GM19395 (cell line): Measurements from ENCODE around the gene FNDC3B.
"Not testable (repeated sequence)": the region's sequence is repeated elsewhere in the genome, so short reads cannot be mapped to it uniquely, and the experiment has no call there.

Source experiments
- ATAC-seq: cut with Tn5 transposase; IDR thresholded peaks from one replicate; pipeline ENCODE4 v1.9.1; 2021; ENCODE audit warnings: mild to moderate bottlenecking, moderate library complexity; ENCODE audit not compliant: unreplicated experiment

Gene FNDC3B

DNA sequence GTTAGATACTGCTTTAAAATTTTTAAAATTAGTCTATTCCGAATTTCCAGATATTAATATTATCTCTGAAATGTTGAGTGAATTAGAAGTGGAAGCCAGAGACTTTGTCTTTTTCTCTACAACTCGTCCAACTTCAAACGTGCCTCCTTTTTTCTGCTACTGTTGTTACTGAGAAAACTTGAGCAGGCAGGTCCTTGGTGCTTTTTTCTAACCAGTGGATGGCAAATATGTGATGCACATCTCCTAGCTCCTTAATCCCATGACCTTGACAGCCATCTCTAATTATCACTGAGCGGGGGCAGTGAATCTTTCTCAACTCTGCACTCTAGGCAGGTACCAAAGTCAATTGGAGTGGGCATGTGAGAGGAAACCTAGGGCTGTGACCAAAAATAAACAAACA, 50.7 kb downstream of the FNDC3B start:
- no peak for ATAC-seq

DNA sequence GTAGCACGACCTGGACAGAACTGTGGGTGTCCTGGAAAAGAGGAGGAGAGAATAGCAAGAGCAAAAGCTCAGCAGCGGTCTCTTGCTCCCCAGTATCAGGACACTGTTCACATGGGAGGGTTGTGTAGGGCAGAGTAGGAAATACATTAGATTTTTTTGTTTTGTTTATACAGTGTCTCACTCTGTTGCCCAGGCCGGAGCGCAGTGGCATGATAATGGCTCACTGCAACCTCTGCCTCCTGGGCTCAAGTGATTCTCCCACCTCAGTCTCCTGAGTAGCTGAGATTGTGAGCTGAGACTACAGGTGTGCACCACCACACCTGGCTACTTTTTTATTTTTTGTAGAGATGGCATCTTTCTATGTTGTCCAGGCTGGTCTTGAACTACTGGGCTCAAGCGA, 53.3 kb downstream of the FNDC3B start:
- no peak for ATAC-seq

DNA sequence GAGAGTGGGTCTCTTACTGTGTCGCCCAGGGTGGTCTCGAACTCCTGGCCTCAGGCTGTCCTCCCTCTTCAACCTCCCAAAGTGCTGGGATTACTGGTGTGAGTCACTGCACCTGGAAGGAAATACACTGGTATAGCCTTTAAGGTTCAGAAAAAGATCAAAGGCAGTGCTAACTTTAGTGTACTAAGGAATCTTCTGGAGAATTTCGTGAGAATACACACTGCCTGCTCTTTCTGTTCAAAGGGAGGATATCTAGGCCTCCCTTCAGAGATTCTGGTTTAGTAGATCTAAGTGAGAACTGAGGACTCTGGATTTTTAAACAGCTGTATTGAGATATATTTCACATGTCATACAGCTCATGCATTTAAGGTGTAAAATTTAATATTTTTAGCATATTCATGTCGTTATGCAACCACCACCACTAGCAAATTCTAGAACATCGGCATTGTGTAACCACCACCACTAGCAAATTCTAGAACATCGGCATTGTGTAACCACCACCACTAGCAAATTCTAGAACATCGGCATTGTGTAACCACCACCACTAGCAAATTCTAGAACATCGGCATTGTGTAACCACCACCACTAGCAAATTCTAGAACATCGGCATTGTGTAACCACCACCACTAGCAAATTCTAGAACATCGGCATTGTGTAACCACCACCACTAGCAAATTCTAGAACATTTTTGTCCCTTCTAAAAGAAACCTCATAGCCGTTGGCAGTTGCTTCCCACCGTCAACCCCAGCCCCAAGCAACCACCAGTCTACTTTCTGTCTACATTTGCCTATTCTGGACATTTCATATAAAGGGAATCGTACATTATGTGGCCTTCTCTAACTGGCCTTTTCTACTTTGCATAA, 54.4 kb downstream of the FNDC3B start:
- ATAC-seq = not testable (repeated sequence)

DNA sequence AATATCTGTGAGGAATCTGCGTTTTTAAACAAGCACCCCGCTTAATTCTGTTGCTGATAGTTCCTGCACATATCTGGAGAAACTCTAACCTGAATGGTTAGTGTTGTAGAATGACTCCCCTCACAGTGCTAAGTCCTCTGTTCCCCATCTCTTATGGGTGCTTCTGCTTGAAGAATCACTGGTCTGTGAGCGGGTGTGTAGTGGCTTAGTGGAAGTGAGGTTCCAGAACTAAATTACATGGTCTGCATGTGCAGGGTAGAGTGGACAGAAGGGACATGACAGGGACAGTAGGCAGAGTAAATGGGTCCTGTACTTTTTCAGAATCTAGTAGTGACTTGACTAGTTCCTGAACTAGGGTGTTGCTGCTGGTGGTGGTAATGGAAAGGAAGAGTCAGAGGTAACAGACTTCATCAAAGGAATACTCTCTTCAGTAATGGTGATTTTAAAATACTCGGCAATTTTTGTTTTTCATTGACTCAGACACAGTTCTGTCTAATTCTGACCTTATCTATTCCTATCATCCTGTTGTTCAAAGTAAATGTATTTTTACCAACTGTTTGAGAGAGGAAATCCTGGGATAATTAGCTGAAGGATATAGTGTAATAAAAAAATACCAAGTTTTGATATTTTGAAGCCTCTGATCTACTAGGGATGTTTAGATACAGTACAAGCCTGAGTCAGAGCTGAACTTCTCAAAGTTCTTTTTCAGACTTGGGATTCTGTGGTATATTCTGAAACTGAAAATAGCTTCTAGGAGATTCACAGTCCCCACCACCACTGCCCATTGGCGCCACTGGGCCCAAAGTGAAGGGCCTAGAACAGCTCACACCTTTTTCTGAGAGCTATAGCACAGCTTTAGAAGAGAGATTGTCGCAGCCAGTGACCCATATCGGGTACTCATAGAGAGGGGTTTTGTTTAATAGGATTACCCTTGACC, 55.5 kb downstream of the FNDC3B start:
- peak; percentile 94 for ATAC-seq

DNA sequence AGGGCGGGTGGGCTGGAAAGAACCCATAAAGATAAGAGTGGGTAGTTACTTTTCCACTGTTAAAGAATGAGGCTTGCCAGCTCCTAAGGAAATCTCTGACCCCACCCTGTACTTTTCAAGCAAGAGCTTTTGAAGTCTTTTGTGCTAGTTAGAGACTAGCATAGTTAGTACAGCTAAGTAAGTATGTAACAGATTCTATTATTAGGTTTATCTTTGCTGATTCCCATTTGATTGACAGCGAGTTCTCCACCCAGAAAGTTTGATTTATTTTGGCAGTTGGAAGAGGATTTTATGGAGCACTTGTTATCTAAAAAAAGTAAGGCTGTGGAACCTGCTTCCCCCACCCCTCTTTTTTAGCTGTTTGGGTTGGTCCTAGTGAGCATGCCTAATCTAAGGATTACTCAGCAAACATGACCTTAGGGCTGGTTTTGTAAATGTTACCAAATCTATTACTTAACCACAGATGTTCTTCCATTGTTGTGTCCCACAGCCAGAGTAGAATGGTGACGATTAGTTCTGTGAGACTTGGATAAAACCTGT, 57.6 kb downstream of the FNDC3B start:
- ATAC-seq = no peak

DNA sequence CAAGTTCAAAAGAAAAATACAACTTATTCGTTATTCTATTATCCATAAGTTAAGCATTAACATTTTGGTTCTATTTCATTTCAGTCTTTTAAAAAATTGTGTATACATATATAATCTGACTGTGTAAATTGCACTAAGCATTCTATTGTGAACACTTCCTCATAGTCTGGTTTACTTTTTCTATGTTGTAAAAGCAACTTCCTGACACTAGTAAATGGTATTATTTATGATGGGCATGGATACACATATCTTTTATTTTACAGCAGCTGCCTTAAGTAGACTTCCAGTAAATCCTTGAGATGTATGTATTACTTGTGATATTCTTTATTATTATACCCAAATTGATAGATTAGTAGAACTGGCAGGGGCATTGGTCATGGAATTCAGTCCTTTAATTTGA, 58.2 kb downstream of the FNDC3B start:
- ATAC-seq = no peak

DNA sequence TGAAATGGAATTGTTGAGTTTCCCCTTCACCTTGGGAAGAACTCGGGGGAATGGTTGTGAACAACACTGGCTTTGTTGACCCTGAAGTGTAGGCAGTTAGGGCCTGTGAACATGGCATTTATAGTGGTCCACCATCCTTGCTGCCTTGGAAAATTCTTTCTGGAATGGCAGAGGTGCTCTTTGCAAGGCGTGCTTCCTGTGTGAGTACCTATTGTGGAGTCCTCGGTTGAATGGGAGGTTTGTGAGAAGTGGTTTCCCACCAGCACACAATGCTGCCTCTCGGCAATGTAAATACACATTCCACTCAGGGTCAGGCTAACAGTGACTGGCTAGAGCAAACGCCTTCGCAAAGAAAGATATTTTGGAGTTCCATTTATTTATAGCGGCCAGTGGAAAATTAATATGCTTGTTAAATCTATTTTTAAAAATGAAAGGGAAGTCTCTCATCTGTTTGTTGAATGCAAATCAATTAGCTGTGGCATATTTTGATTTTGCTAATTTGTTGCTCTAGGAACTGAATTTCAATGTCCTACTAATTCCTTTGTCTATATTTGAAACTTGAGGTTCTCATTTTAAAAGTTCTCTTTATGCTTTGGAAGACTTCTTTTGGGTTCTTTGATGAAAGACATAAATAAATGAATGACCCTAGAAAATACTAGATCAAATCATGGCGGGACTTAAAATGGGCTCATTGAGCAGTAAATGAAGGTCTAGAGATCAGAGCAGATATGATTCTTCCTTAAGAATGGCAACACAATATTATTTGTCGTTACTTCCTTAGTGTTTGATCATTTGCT, 59.5 kb downstream of the FNDC3B start:
- no peak for ATAC-seq

DNA sequence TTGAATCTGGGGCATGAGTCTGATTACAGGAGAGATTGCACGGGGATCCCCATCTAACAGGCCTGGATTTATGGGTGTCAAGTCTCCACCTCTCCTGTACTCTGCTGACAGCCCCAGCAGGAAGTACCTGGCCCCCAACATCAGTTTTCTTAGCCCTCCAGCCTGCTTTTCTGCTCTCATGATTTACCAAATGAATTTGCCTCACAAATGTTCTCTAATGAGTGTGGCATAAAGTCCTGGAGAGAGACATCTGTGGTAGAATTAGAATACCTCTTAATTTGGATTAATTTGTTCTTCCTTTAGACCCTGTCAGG, 60.1 kb downstream of the FNDC3B start:
- no peak for ATAC-seq

DNA sequence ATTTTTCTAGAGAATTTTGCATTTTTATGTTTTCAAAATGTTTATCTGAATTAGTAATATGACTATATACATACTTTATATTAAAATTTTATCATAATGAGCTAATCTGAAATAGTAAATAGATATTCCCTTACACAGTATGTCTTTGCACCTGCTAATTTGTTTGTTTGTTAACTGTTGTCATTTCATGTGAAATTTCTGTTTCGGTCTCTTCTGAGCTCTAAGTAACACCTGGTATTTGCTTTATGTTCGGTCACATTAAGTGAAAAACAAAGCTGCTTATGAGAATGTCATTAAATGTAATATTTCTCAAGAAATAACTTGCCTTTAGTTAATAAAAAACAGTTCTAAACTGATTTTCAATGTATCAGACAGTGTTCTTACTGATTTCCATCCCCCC, 61.1 kb downstream of the FNDC3B start:
- peak; percentile 53 for ATAC-seq

DNA sequence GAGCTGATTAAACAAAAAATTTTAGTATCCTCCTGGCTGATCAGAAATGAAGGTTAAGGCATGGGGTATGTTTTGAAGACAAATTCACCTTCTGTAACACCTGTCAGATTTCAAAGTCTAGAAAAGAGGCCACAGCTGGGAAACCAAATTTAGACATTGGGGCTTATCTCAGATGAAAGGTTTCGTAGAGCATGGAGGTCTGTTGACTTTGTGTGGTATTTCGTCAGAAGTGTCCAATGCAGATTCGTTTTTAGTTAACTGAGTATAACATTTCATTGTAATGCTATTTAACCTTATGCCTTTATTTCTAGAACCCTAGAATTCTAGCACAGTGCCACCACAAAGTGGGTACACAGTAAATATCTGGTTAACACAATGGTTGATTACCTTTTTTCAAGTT, 61.7 kb downstream of the FNDC3B start:
- peak; percentile 71 for ATAC-seq

DNA sequence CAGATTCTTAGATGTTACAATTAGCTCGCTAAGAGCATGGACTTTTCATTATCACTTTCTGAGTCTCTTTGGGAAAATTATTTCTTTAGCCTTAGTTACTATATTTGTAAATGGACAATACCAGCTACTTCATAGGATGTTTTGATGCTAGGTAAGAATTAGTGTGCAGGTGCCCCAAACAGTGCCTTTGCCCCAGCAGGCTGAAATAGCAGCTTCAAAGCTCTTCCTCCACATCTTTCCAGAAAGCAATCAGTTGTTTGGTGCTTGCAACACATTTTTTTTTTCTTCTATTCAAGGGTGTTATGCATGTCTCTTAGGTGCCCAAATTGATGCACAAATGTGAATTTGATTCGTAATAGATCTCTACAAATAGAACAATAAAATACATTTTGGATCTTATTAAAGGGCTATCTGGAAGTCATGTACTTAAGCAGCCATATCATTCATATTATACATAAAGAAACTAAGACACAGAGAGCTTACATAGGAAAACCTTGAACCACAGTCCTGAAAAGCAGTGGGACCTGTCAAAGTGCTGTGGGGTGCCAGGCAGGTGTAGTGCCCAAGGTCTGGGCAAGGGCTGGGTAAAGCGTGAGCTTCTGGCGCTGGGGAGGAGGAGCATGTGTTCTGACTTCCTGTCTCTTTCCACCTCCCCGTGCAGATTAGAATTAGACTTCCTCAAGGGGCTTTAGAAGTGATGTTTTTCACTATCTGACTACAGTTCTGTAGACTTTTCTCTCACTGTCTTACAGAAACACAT, 62.9 kb downstream of the FNDC3B start:
- peak; percentile 29 for ATAC-seq

DNA sequence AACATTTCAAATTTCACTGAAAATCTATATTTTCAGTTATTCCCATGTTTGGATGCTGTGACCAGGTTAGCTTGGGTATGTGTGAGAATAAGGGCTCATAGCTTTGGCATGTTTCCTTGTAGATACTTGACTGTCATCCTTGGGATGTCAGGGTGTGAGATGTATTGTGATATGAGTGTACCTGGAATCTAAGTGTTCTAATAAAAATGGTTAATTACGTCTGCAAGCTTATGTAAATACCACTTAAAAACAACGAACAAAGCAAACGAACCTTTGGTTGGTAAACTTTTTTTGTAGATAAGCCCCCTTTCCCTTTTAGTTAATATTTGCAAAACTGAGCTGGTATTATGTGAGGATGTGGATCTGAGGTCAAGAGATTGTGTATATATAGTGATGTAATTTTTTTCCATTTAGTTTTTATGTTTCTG, 63.5 kb downstream of the FNDC3B start:
- ATAC-seq = no peak

DNA sequence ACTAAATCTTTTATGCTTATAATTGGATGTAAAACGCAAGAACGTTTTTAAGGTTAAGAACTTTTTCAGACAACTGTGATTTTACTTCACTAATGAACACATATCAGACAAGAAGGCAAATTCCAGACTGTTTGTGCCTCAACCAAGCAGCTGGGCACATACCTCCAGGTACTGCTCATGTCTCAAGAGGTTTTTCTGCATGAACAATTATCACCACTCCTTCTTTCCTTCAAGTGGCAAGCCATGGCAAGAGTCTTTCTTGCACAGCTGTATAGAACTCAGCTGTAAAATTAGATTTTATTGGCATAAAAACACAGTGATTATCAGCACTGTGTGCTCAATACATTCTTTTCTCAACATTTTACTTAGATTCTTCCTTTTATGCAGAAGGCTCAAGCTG, 64.3 kb downstream of the FNDC3B start:
- ATAC-seq = no peak

DNA sequence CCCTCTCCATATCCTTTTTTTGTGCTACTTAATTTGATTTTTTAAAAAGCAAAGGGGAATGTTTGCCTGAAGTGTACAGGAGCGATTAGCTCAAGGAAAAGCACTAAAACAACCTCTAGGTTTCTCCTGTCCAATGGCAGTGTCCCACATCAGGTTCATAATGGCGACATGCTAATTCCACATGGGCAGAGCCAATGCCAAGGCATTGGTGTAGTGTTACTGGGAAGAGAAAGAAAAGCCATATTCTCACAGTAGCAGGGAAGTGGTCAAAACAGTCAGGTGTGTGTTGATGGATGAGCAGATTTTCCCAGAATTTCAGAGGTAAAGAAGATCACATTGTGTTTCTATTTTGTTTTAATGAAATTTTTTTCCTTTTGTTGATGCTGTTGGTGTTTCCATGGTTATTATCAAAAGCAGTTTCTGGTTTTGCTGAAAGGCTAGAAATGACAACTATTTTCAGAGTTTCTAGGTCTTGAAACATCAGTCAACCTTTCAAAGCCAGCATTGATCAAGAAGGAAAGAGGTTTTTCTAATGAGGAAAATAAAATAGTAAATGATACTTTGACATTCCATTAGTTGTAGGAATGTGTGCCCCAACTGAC, 65.2 kb downstream of the FNDC3B start:
- ATAC-seq = no peak

DNA sequence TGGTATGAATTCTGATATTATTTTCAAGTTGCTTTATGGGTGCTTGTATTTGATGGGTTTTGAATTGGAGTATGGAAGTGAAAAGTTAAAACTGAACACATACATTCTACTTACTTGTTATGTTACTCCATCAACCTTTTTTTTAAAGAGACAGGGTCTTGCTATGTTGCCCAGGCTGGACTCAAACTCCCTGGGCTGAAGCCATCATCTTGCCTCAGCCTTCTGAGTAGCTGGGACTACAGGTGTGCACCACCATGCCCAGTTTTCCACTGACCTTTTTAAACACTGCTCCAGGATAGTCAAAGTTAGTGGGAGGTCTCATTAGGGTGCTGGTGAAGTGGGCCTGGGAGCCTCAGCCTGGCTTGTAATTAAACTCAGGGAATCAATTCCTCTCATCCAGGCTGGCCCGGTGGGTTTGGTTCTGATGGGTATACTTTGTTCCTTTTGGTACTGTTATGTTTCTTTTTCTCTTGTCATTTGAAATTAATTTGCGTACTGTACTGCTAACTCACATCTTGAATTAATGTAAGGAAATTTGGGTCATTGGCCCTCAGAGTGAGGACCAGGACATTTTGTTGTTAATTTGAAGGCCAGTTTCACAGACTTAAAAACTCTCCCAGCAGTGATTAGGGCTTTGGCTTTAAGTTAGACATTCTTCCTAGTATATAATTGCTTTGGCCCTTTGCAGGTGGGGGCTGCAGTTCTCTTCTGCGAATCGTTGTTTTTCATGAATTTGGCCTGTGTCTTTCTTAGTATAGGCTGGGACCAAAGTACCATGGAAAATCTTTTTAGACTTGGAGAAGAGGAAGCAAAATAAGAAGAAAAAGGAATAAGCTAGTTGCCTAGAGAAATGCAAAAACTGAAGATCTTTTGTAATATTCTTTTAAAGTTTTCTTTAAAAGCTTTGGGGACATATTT, 66.9 kb downstream of the FNDC3B start:
- ATAC-seq = no peak

DNA sequence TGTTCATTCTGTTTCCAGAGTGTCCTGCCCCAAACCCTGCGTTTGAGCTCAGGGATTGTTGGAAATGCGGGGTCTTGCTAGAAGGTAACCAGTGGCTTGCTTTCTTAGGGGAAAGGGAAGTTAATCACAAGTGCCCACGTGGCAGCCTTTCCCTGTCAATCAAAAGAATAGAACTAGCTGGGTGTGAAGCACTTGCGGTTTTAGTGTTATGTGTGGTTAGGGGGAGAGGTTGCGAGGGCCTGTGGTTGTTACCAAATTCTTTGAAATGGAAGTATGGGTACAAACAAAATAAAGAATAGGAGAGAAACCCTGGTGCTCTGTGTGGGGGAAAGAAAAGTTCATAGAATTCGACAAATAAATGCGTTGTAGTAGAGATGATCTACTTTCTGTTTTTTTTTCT, 67.6 kb downstream of the FNDC3B start:
- ATAC-seq = peak; percentile 61

DNA sequence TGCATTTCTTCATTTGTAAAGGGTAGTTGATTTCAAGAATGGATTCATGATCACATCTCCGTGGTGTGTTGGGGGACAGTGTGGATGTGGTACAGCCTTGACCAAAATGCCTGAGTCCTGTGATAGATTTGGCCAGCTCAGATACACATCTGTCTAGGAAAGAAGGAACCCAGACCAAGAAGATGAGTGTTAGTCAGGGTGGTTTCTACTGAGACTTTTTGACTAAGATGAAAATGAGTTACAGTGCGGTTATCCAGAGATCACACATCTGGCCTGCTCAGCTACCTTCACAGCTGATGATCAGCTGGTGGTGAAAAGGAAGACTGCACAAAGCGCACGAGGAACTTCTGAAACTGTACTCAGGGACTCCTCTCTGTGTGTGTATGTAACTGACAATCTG, 68.0 kb downstream of the FNDC3B start:
- ATAC-seq = peak; percentile 91

DNA sequence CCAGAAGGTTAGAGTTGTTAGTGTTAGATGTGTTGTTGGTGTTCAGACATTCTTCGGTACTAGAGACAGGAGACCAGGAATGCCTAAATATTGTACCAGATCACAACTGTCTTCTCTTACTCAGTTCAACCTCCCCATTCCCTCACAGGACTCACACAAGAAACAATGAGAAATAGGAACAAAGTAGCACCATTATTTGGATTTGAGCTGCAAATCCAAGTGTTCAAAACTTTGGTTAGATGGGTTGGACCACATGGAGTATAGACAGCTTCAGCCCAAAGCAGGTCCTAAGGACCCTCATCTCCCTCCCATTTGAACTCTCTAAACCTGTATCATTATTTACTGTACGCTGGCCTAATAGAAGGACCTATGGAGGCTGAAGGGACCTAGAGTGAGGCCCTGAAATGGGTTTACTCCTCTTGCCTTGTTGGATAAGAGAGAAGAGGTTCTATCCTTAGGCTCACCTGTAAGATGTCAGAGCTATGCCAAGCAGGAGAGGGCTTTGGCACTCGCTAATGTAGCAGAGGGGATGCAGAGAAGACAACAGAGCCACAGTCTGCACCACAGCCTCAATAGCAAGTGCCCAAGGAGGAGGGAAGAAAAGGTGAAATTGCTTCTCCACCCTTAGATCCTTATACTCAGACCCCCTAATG, 70.9 kb downstream of the FNDC3B start:
- ATAC-seq = no peak
